GM21723 (cell line): ENCODE results near the gene TFF1.

ENCODE experiments used
- ATAC-seq: cut with Tn5 transposase; IDR thresholded peaks from one replicate; pipeline ENCODE4 v1.9.1; 2021; ENCODE audit warnings: mild to moderate bottlenecking, moderate library complexity; ENCODE audit not compliant: unreplicated experiment

Gene TFF1

DNA sequence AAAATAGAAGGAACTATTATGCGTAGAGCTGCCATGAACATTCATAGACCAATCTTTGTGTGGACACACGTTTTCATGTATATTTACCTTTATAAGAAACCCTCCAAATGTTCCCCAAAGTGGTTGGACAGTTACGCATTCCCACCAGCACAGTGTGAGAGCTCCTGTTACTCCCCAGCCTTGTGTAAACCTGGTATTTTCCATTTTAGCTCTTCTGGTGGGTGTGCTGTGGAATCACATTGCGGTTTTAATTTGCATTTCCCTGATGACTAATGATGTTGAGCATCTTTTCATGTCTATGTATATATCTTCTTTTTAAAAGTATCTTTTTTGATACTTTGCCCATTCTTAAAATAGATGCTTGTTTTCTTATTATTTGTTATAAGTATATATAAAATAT is 34.2 kb upstream of the TFF1 start:
- ATAC-seq = no peak

DNA sequence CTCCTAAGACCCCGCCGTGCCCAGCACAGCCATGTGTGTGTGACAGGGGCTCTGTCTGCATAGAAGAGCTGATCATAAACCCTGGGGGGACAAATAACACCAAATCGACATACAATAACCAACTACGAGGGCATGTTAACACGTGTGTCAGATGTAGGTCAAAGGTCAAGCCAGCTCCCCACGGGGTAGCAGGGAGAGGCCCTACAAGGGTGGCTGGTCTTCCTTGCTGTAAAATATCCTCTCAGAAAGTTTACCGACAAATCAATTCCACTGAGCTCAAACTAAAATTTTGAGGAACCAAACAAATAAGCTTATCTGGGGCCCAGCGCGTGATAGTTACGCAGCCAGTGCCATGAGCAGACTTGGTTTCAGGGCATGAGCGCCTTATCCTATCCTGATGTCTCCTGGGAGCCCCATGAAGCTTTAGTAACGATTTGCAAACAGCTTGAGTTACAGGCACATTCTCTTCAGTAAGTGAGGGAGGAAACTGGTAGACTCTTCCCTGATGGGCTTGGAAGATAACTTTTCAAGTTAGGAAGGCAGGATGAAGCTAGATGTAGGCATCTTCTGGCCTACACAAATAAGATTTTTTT is 32.2 kb upstream of the TFF1 start:
- no peak for ATAC-seq

DNA sequence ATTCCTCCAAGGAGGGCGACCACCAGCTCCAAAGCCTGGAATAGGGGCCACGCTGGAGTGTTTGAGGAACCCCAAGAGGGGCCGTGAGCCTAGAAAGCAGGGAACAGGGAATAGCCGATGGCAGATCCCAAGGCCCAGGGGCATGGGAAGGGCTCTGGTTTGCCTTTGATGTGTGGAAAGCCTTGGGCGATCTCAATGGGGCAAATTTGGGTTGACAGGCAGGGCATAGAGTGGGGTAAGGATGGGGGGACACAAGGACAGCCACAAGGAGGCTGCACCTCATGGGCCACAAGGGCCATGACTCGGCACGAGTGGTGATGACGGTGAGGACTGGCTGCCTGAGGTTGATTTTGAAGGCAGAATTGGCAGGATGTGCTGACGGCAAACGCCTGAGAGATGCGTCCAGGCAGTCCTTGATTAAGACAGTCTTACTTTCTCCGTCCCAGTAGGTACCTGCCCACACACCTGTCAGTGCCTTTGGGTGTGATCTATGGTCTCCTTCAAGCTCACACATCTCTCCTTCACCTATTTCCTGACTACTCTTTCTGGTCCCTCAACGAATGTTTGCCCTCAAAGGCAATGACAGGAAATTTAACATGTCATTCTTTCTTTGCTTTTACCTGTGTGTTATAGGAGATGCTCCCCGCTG is 31.5 kb upstream of the TFF1 start:
- ATAC-seq = no peak

DNA sequence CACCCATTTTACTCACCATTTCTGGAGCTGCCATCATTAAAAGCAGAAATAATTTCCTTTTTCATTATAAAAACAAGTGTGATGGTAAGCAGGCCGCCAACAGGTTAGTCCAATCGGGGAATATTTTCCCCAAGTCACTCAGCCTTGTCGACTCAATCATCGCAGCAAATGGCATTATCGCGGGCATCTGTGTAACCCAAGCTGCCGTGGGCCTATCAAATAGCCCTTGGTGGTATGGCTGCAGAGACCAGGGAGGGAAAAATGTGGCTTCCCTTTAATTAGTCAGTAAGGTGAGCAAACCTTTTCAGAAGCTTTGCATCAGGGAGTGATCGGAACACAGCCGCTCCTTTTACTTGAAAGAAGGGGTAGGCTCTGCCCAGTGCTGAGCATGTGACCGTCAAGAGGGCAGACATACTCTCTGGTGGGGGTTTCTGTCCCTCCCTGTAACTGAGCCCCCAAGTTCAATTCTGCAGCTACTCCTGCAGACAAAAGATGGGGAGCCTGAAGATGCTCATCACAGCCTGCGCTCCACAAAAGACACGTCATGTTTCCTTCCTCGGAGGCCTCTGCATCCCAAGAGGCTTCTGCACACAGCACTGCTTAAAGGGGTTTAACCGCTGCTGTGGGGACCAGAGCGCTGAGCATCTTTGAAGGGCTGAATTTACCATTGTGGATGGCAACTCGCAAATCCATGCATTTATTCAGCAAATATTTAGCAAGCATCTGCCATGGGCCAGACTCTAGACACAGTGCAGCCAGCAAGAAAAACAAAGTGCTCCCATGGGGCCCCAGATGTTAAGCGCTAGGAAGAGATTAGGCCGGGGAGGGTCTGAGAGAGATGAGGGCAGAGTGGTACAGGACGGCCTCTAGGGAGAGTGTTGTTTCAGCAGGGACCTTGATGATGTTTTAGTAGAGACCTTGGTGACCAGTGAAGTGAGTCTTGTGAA is 30.7 kb upstream of the TFF1 start:
- no peak for ATAC-seq

DNA sequence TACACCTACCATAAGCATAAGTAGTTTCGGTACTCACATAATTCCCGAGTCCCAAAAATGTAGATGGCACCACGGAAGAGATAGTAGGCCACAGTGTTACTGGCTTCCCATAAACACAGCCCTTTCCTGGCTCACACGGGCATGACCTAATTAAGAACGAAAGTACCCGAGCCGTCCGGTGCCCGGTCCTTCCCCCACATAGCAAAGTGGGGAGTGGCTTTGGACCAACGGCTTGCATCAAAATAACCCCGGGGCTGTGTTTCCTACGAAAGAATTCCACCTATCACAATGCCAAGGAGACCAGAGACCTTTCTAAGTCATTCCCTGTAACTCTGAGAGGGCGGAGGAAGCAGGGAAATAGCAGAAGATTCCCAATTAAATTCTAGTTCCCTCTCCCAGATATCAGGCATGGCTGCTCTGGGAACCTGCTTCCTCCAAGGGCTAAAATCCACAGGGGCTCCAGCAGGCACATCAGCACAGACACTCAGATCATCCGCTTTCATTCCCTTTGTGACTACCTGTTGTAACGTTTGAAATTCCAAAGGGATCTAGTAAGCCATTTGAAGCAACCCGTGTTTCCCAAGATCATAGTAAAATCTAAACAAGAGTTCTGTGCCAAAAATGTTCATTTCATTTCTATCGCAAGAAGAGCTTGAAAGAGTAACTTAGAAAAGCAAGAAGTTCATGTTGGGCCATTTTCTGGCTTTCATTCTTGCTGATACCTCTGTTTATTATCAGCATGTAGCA is 29.7 kb upstream of the TFF1 start, which contains the start of gene TMPRSS3:
TSS of gene TMPRSS3 (minus strand) at position 148 of the 747 bp plus-strand sequence. CDS start 635 bp downstream, outside the sequence.
- ATAC-seq = no peak

DNA sequence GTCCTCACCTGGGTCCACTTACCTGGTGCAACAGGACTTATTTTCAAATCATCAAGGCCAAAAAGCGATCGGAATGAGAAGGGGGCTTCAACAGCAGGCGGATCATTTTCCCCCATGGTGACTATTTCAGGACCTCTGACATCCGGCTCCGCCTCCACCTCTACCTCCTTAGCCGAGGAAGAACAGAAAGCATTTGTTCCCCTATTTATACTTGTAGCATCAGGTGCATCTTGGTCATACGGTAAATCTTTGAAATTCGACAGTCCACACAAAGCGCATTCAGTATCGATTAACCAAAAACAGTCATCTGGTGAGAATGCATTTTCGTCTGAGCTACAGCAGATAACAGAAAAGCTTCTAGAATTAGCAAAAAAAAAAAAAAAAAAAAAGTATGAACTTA is 29.0 kb upstream of the TFF1 start:
- no peak for ATAC-seq

DNA sequence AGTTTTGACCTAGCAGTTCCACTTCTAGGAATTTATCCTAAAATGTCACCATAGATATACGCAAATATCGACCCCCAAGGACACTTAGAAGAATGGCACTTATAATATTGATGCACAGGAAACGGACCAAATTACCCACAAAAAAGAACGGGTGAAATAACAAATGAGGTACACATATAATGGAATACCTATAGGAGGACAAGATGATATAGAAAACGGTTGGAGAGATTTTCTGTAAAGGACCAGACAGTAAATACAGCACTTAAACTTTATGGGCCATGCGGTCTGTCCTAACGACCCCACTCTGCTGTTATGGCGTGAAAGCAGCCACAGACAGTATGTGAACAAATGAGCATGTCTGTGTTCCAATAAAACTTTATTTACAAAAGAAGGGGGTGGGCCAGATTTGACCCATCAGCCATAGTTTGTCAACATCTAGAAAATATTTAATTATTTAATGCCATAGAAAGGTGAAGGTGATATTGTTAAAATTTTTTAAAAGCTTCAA is 27.2 kb upstream of the TFF1 start:
- no peak for ATAC-seq

DNA sequence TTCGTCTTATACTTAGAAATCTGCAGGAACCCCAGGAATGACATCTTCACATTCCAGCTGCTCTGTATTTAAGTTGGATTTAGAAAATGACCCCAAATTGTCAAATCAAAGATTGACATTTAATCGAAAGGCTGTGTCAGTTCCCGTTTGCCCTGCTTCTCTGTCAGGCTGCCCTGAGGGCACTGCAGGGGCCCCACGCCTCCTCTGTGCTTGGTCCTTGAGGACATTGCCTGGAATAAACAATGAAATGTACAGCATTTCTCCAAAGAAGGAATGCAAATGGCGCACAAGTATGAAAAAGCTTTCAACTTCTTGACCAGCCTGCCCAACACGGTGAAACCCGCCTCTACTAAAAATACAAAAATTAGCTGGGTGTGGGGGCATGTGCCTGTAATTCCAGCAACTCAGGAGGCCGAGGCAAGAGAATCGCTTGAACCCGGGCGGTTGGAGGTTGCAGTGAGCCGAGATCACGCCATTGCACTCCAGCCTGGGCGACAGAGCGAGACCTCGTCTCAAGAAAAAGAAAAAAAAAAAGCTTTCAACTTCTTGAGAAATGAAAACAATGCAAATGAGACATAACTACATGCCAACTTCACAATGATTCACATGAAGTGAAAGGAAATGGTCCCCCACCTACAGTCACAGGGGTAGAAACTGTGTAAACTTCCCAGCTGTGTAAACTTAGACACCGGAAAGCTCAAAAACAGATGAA is 26.6 kb upstream of the TFF1 start:
- peak; percentile 86 for ATAC-seq

DNA sequence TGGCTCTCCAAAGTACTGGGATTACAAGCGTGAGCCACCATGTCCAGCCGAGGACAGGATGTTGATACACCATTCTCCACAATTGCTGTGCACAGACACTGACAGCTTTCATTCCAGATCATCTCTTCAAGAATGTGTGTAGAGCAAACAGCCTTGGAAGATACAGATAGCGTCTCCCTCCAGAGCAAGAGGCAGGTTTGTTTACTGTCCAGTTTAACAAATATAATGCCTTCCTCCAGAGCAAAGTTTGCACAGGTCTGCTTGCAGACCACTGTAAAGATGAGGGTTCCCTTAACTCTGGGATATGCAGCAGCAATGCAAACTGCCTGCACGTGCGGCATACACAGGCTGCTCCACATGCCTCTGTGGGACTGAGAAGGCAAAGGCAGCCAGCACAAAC is 25.0 kb upstream of the TFF1 start:
- ATAC-seq = no peak

DNA sequence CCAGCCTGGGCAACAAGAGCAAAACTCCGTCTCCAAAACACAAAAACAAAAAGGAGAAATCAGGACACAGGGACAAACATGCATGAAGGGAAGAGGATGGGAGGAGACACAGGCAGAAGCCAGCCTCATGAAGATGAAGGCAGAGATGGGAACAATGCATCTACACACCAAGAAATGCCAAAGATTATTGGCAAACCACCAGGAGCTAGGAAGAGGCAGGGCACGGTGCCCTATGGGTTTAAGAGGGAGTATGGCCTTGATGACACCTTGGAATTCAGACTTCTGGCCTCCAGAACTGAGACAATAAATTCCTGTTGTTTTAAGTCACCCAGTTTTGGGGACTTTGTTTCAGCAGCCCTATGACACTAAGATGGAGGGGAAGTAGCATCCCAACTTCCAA is 24.4 kb upstream of the TFF1 start:
- no peak for ATAC-seq

DNA sequence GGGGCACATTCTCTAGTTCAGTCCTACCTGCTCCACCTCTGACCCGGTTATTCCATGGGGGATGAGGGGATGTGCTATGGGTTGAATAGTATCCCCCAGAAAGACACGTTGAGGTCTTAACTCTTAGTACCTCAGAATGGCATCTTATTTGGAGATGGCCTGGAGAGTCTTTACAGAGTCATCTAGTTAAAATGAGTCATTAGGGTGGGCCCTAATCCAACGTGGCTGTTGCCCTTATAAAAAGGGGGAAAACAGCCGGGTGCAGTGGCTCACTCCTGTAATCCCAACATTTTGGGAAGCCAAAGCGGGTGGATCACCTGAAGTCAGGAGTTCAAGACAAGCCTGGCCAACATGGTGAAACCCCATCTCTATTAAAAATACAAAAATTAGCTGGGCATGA is 23.9 kb upstream of the TFF1 start:
- ATAC-seq = no peak

DNA sequence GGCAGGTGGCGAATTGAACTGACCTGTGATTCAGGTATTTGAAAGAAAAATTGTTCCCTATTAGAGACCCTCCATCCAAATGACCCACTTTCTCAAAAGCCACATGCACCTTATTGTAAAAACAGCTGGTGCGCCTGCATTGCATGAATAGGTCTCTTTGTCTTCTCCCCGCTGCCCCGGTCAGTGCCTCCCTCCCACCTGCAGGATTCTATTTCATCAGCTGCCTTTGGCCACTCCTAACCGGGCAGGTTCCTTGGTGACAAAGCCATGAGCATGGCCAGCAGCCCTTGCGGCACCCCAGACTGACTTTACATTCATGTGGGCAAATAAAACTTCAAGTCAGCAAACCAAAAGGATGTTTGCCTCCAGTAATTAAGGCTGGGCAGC is 23.1 kb upstream of the TFF1 start:
- ATAC-seq = no peak

DNA sequence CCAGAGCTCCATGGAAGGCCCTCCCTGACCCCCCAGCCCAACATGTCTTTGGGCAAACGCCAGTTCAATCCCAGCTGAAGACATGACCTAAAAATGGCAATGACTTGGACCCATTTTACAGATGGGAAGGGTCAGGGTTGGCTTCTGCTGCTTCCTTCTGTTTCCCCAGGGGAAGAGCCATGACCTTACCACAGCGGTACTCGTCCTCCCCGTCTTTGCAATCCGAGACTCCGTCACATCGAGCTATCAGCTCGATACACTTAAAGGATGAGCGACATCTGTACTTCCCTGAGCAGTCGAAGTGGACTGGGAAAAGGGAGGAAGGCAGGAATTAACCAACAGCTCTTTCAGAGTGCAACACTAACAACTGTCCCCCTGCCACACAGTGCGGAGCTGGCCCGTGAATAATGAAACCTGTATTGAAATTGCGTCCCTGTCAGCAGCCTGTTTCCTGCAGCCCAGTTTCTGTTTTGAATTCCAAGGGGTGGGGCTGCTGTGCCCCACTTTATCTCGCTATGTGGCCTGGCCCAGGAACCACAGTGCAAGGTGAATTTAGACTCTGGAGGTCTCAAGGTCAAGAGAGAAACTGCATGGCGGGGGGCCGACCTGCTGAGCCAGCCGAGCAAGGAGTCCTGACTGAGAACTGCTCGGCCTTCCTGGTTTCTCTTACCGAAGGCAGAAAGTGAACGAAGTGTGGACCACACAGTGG is 22.6 kb upstream of the TFF1 start:
- no peak for ATAC-seq

DNA sequence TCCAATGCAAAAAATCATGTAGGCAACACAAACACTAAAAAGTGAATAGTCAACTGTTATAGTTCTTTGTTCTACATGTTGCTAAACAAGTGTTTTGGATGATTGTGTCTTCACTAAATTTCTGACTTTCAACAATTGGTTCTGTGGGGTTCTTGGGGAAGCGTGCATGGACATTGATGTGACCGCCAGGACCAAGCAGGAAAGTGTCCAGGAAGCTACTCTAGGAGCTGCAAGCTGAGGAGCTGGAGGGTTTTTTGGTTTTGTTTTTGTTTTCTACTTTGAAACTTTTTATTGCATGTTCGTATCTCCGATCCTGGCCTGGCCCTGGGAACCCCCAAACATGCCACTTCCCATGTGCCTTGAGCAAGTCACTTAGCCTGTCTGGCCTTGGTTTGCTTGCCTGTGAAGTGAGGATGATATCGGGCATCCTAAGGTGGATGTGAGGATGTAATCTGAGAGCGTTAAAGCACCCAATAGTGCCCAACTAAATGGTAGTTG is 21.6 kb upstream of the TFF1 start:
- no peak for ATAC-seq

DNA sequence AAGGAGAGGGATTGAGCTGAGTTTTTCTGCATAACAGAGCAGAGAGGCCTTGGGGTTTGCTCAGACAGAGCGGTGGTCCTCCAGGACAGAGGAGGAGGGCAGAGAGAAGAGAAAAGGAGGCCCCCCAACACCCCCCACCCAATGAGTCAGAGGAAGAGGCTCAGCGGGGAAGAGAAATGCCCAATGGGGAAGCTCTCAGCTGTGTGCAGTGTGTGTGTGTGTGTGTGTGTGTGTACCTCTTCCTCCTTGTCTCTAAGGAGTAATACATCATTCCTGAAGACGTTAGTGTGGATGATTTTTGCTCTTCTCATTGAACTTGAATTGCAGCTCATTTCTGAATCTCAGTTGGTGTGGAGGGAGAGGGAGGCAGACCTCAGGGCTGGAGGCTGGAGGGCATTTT is 20.8 kb upstream of the TFF1 start:
- no peak for ATAC-seq

DNA sequence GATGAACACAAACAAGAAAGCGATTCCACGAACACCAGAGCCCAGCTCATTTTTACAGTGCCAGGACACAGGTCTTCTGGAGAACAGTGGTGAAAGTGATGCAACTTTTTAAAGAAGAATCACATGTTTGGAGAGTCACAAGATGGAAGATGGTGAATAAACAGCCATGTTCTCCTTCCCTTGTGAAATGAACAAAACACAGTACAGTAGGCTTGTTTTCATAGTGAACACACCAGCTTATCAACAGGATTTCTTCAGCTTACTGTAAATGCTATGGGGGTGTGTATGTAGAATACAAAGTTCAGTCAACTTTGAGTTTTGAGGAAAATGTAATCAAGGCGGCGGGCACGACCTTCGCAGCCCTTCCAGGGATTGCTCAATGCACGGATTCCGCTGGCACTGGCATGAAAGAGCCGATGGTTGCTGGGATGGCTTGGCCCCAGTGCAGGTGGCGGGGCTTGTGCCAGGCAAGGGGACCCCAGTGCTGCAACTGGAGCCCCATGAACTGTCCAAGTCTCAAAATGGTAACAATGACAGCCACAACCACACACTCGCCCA is 19.8 kb upstream of the TFF1 start:
- ATAC-seq = no peak

DNA sequence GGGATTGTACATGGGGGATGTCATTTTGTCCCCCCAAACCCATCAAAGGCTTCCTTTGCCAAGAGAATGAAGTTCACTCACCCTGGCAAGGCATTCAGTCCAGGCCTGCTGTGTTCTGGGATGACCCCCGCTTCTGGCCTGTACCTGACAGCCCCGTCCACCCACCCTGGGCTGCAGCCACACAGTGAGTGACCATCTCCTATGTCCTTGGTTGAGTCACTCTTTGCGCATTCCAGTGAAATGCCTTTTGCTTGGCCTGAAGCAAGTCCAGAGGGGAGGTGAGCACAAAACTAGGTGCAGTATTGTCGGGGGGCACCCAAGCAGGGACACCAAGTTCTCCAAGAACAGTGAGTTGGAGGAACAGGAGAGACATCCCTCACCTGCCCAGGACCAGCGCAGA is 19.3 kb upstream of the TFF1 start:
- ATAC-seq = no peak

DNA sequence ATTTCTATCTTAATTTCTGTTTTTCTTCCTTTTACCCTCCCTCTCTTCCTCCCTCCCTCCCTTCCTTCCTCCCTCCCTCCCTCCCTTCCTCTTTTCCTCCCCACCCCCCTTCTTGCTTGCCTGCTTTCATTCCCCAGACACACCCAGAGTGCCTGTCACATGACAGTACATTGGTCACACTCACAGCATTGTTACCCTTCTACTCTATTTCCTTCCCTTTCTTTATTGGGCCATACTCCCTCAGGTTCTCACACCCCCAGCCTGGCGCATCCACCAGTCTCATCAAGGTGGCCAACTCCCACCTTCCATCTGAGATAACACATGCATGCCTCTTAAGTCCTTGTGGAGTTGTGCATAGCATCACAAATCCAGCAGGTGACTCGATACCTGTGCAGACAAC is 18.7 kb upstream of the TFF1 start:
- ATAC-seq = no peak
